ENCODE measurements around the gene DCHS2. TPM values are rescaled to one million over a fixed set of nuclear protein-coding genes. Genes with fewer than 3 reads are reported as not detected.

DCHS2 gene
- total RNA-seq, 6 donors from 2014 or later = 0.20 to 1.1 (median 0.80) TPM; not detected in 2

DNA sequence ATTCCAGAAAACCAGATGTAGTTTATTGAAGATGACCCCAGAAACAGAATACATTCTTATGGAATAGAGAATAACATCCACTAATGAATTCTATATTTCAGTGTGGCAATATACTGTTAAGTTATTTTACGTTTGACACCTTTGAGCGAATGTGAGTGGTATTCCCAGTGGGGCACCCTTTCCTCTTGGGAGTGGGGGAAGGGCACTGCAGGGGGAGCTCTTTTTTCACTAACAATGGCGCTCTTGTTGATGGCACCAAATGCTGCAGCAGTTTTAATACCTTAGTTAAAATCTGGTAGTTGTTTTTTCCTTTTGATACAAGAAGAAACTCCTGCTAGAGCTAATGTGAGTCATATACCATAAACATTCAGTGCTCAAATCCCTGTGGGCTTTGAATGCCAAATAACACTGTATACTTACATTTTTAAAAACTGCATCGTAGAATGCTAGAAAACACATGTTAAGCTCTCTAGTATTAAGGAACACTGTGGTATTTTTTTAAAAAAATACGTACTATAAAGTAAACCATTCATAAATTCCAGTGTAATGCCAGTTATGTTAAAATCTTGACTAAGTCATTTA lies 178.5 kb downstream of the DCHS2 start:
- Histone ChIP-seq H3K36me3 (no peaks in the 10 kb centered on the region), H3K27ac (no peak overlapping the region), H3K4me3 (no peak overlapping the region), H3K4me1 (no peaks in the 10 kb centered on the region), H3K9me3 (no peaks in the 10 kb centered on the region), H3K27me3 (no peaks in the 10 kb centered on the region)
- WGBS, 2 donors = 72 to 73% methylated on average over 5 of the region's 5 CpGs
- ATAC-seq (ENCODE audit: low FRiP score in 2 of 2) (no peak), DNase-seq (no peak)
- TF ChIP-seq, protein P1, sequence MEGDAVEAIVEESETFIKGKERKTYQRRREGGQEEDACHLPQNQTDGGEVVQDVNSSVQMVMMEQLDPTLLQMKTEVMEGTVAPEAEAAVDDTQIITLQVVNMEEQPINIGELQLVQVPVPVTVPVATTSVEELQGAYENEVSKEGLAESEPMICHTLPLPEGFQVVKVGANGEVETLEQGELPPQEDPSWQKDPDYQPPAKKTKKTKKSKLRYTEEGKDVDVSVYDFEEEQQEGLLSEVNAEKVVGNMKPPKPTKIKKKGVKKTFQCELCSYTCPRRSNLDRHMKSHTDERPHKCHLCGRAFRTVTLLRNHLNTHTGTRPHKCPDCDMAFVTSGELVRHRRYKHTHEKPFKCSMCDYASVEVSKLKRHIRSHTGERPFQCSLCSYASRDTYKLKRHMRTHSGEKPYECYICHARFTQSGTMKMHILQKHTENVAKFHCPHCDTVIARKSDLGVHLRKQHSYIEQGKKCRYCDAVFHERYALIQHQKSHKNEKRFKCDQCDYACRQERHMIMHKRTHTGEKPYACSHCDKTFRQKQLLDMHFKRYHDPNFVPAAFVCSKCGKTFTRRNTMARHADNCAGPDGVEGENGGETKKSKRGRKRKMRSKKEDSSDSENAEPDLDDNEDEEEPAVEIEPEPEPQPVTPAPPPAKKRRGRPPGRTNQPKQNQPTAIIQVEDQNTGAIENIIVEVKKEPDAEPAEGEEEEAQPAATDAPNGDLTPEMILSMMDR (IDR thresholded peaks at IDR 0.05) = no peak
- TF ChIP-seq EP300 (IDR thresholded peaks at IDR 0.05) = no peak
- TF ChIP-seq POLR2AphosphoS5 (IDR thresholded peaks at IDR 0.05) = no peak
- no peak for TF ChIP-seq POLR2A (IDR thresholded peaks at IDR 0.05)

DNA sequence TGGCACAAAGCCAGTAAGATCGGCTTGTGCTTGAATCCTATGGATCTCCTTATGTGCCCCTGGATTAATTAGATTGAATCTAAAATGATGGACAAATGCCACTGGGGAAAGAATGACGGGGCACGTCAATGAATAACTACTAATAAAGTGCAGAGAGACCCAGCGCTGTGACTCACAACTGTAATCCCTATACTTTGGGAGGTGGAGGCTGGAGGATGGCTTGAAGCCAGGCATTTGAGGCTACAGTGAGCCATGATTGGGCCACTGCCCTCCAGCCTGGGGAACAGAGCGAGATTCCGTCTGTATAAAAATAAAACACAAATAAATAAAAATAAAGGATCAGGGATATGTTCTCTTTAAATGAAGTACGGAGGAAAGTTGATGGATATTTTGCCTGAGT lies 179.4 kb downstream of the DCHS2 start:
- H3K4me1 ChIP-seq = no peaks in the 10 kb centered on the region
- H3K27me3 ChIP-seq = no peaks in the 10 kb centered on the region
- H3K4me3 ChIP-seq = no peak overlapping the region
- no peaks in the 10 kb centered on the region for H3K36me3 ChIP-seq
- TF ChIP-seq EP300 (IDR thresholded peaks at IDR 0.05) (no peak), POLR2AphosphoS5 (IDR thresholded peaks at IDR 0.05) (no peak), POLR2A (IDR thresholded peaks at IDR 0.05) (no peak)
- TF ChIP-seq, protein P1 (IDR thresholded peaks at IDR 0.05) = no peak
- ATAC-seq (ENCODE audit: low FRiP score in 2 of 2) (no peak), DNase-seq (no peak)
- no peak overlapping the region for H3K27ac ChIP-seq
- 88 to 92% methylated on average over 6 to 7 of the region's 7 CpGs for WGBS, 2 donors
- H3K9me3 ChIP-seq = no peaks in the 10 kb centered on the region

DNA sequence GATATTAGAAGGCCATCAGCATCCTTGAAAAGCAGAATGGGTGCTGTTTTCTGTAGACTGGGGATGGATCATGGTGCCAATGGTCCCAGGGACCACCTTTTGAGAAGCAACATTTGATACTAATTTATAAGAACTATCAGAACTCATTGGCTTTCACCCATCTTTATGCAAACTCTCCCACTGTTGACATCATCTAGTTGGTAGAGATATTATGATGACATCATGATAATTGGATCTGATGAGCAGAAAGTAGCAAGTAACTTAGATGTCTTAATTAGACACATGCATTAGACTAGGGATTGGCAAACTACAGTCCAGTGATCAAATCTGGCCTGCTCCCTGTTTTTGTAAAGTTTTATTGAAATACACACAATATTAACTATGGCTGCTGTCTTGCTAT lies 181.0 kb downstream of the DCHS2 start:
- H3K4me3 ChIP-seq = no peak overlapping the region
- TF ChIP-seq POLR2AphosphoS5 (IDR thresholded peaks at IDR 0.05) = no peak
- TF ChIP-seq POLR2A (IDR thresholded peaks at IDR 0.05) = no peak
- no peaks in the 10 kb centered on the region for H3K36me3 ChIP-seq
- no peaks in the 10 kb centered on the region for H3K27me3 ChIP-seq
- no peak overlapping the region for H3K27ac ChIP-seq
- no peaks in the 10 kb centered on the region for H3K4me1 ChIP-seq
- no peaks in the 10 kb centered on the region for H3K9me3 ChIP-seq
- no peak for ATAC-seq (ENCODE audit: low FRiP score in 2 of 2)
- no peak for DNase-seq

DNA sequence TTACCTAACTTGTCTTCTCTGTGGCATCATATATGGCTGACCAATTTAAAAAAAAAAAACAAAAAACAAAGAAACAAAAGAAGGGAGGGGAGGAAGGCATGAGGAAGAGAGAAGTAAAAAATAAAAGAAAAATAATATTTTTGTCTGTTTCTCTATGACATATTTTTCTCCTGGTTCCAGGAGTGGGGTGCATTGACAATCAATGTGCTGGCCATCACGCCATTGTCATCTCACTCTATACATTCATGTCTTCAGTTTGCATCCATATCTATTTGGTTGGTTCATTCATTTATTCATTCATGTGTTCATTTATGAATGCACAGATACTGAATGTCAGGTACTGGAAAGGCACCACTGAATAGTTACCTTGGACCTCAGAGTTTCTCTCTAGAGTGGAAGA lies 183.4 kb downstream of the DCHS2 start:
- ATAC-seq (ENCODE audit: low FRiP score in 2 of 2) (no peak), DNase-seq (no peak)
- TF ChIP-seq POLR2A (IDR thresholded peaks at IDR 0.05) = no peak
- TF ChIP-seq EP300 (IDR thresholded peaks at IDR 0.05) = no peak
- TF ChIP-seq, protein P1 (IDR thresholded peaks at IDR 0.05) = no peak
- no peak for TF ChIP-seq POLR2AphosphoS5 (IDR thresholded peaks at IDR 0.05)
- no peaks in the 10 kb centered on the region for H3K4me1 ChIP-seq
- no peaks in the 10 kb centered on the region for H3K9me3 ChIP-seq
- H3K36me3 ChIP-seq = no peaks in the 10 kb centered on the region
- H3K27me3 ChIP-seq = no peaks in the 10 kb centered on the region
- no peak overlapping the region for H3K4me3 ChIP-seq
- 78 to 85% methylated on average over 1 of the region's 1 CpG for WGBS, 2 donors
- H3K27ac ChIP-seq = no peak overlapping the region

DNA sequence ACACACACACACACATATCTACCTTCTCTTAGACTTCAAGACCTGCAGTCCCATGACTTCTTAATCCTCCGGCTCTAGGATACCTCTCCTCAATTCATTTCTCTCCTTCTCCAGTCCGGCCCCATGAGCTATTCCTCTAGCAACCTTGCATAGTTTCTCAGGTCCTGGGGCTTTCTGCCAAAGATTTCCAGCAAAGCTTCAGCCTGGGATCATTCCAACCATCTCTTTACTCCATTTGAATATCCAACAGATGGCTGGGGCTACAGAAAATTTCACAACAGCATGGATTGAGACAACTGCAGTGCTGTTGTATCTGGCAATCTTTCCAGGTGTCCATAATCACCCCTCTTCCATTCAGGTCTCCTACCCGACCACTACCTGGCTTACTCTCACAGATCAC lies 184.1 kb downstream of the DCHS2 start:
- Histone ChIP-seq H3K9me3 (no peaks in the 10 kb centered on the region), H3K27ac (no peak overlapping the region), H3K27me3 (no peaks in the 10 kb centered on the region), H3K4me1 (no peaks in the 10 kb centered on the region), H3K36me3 (no peaks in the 10 kb centered on the region), H3K4me3 (no peak overlapping the region)
- ATAC-seq (ENCODE audit: low FRiP score in 2 of 2) = no peak
- TF ChIP-seq, protein P1 (IDR thresholded peaks at IDR 0.05) = no peak
- TF ChIP-seq POLR2AphosphoS5 (IDR thresholded peaks at IDR 0.05) = no peak
- no peak for TF ChIP-seq POLR2A (IDR thresholded peaks at IDR 0.05)
- no peak for TF ChIP-seq EP300 (IDR thresholded peaks at IDR 0.05)
- WGBS, 2 donors = 76 to 84% methylated on average over 3 of the region's 3 CpGs
- DNase-seq = no peak
